ENCODE data around the gene THY1.
"Not testable (repeated sequence)": the region's sequence is repeated elsewhere in the genome, so short reads cannot be mapped to it uniquely, and the experiment has no call there.

The THY1 gene

GRCh38 chr11:119445379-119445778, 22.4 kb upstream of the THY1 start:
- no peak for DNase-seq

GRCh38 chr11:119441898-119442243, 18.9 kb upstream of the THY1 start:
- DNase-seq = no peak

GRCh38 chr11:119438599-119438998, 15.6 kb upstream of the THY1 start:
- DNase-seq = no peak

GRCh38 chr11:119437521-119437920, 14.5 kb upstream of the THY1 start:
- not testable (repeated sequence) for DNase-seq

- no peak for DNase-seq
Measured at GRCh38 chr11:119436711-119437110, 13.7 kb upstream of the THY1 start.

GRCh38 chr11:119436093-119436492, 13.1 kb upstream of the THY1 start:
- no peak for DNase-seq

- DNase-seq = no peak
Measured at GRCh38 chr11:119434591-119435330, 11.8 kb upstream of the THY1 start.

GRCh38 chr11:119433358-119433725, 10.4 kb upstream of the THY1 start:
- DNase-seq = no peak

GRCh38 chr11:119432484-119433357, 9.7 kb upstream of the THY1 start:
- no peak for DNase-seq

- no peak for DNase-seq
Measured at GRCh38 chr11:119431523-119431922, 8.6 kb upstream of the THY1 start.

- no peak for DNase-seq
Measured at GRCh38 chr11:119427279-119427678, 4.3 kb upstream of the THY1 start.

GRCh38 chr11:119426142-119426541, 3.2 kb upstream of the THY1 start:
- no peak for DNase-seq

GRCh38 chr11:119424775-119425174, 1.8 kb upstream of the THY1 start:
- no peak for DNase-seq

GRCh38 chr11:119424276-119424675, 1.3 kb upstream of the THY1 start:
- DNase-seq = no peak

GRCh38 chr11:119423509-119424254, 710 bp upstream of the THY1 start:
- DNase-seq = no peak

- no peak for DNase-seq
Measured at GRCh38 chr11:119421941-119422808, 797 bp downstream of the THY1 start.

- DNase-seq = no peak
Measured at GRCh38 chr11:119421351-119421750, 1.6 kb downstream of the THY1 start.

GRCh38 chr11:119420631-119421030, 2.3 kb downstream of the THY1 start:
- DNase-seq = no peak

- no peak for DNase-seq
Measured at GRCh38 chr11:119419834-119420492, 3.0 kb downstream of the THY1 start.

- DNase-seq = no peak
Measured at GRCh38 chr11:119419246-119419645, 3.7 kb downstream of the THY1 start.

- DNase-seq = no peak
Measured at GRCh38 chr11:119418759-119419158, 4.2 kb downstream of the THY1 start.

Measured in activated naive CD4-positive, alpha-beta T cell treated with anti-CD3 and anti-CD28 coated beads, Interleukin-2, amount 50 U/mL, for 16 hours (primary cell).